Erythroblast (primary cell): ENCODE data around the gene DYNLRB1.
"Not testable (repeated sequence)": the region's sequence is repeated elsewhere in the genome, so short reads cannot be mapped to it uniquely, and the experiment has no call there.

Source experiments
- DNase-seq, 2 experiments: peaks; one replicate each; lab custom pipeline; 2025; lab: John Stamatoyannopoulos, UW
- GATA1 ChIP-seq: IDR thresholded peaks from 2 replicates; pipeline ENCODE4 v1.6.1; 2011; ENCODE audit warnings: low read depth, mild to moderate bottlenecking, control low read depth, low read length, moderate library complexity
- POLR2A ChIP-seq: IDR thresholded peaks from 2 replicates; pipeline ENCODE4 v1.6.1; 2011; ENCODE audit warnings: mild to moderate bottlenecking, low read length

Gene DYNLRB1

DNA sequence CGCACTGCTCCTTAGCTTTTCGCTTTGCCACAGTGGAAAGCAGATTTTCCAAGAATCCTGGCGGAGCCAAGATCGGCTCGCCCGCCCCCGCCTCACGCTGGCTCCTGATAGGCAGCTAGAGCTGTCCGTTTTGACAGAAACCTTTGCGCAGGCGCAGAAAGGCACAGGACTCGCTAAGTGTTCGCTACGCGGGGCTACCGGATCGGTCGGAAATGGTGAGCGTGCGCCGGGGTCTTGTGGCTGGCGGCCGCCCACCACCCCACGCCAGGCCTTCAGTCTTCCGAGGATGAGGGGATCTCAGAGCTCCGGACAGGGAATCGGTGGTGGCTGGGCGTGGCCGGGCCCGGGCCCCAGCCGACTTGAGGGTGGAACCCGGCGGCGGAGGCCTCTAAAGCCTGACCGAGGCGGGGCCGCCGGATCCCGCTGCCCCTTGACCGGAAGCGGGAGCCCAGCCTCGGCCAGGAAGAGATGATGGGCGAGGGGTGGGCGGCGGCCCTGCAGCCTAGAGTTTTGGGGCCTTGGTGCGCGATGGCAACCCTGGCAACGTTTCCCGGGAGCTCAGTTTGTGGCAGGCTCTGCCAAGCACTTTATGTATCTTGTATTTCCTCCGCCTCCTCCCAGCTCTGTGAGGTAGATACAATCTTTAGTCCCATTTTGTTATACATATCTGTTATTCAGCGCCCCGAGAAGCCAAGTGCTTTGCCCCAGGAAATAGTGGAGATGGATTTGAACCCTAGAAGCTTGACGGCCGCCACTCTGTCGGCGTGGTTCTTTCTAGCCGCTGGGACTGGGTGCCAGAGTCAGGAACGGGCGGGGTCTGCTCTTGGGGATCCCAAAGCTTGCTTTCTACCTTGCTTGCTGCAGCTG lies at the start of gene DYNLRB1:
Gene DYNLRB1, plus strand, starts transcription at position 176 of the 867 bp plus-strand sequence. Its CDS starts 37 bp downstream, at position 213.
- TF ChIP-seq POLR2A (peak; percentile 87), GATA1 (no peak)
- DNase-seq: peak; percentile 95 to 97

- TF ChIP-seq GATA1 (no peak), POLR2A (no peak)
- DNase-seq: no peak
Observed at GRCh38 chr20:34468951-34469350, 47.3 kb upstream of the DYNLRB1 start.

DNA sequence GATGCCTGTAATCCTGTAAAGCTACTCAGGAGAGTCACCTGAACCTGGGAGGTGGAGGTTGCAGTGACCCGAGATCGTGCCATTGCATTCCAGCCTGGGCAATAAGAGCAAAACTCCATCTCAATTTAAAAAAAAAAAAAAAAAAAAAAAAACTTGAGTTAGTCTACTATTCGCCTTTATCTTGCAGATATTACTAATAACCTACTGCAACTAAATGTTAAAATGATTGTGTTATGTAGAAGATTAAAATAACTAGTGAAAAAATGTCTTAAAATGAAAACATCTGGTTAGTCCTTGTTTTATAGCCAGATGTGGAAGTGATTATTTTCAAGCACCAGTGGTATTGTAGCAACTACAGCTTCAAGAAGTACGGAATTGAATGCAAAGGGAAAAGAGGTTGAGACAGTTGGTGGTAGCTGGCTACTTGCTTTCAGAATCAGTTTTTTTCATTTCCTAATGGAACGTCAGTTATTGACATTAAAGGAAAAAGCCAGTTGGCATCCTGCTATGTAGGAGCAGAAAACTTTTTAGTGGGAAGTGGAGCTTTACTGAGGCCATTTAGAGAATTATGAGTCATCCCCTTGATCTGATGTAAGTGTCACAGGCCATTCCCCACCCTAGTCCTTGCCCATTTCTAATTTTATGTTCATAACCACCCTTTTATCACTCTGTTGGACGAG lies 43.8 kb upstream of the DYNLRB1 start:
- TF ChIP-seq POLR2A (no peak), GATA1 (no peak)
- DNase-seq: peak; percentile 46 to 75

GRCh38 chr20:34473262-34473883 lies 42.8 kb upstream of the DYNLRB1 start:
- TF ChIP-seq POLR2A: no peak
- TF ChIP-seq GATA1: no peak
- DNase-seq: peak; percentile 66 to 78

DNA sequence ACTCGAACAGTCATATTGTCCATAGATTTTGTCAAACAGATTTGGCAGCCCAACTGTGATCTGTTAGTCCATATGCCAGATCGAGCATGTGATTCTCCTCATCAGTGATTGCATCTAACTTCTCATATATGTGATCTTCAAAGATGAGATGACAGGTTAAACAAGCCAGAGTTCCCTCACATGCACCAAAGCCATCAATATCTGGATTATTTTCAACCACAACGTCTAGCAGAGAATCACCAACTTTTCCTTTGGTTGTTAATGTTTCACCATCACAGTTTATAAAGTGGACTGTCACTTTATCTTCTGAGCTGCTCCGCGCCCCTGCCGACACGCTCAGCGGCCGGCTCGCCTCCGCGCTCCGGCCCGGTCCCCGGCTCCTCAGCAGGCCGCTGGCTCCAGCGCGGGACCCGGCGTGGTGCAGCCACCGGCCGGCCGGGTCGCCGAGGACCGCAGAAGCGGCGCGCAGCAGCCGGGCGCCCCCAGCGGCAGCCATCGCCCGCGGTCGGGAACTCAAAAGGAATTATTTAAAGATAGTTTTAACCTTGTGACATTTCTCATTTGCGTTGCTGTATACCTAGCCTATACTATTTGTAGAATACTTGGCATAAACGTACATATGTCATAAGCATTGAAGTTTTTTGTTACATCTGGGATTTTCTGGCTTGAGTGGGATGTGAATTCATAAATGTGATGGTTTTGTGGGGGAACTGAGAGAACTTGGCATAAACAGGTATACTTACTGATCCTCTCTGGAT lies 40.1 kb upstream of the DYNLRB1 start:
- TF ChIP-seq GATA1 (no peak), POLR2A (no peak)
- DNase-seq: peak; percentile 71 to 77

DNA sequence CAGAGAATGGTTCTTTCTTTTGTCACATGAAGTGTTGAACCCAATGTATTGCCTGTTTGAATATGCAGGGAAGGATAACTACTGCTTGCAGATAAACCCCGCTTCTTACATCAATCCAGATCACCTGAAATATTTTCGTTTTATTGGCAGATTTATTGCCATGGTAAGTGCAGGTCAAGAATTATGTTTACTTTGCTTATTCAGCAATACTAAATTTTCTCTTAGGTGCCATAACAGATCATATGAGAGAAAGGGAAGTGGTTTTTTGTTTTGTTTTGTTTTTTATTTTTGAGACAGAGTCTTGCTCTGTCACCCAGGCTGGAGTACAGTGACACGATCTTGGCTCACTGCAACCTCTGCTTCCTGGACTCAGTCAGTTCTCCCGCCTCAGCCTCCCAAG lies 36.6 kb upstream of the DYNLRB1 start:
- TF ChIP-seq POLR2A: no peak
- TF ChIP-seq GATA1: no peak
- DNase-seq: no peak

- DNase-seq: not testable (repeated sequence)
Observed at GRCh38 chr20:34482154-34482553, 34.1 kb upstream of the DYNLRB1 start.

GRCh38 chr20:34483585-34484220 lies 32.5 kb upstream of the DYNLRB1 start:
- not testable (repeated sequence) for DNase-seq

DNA sequence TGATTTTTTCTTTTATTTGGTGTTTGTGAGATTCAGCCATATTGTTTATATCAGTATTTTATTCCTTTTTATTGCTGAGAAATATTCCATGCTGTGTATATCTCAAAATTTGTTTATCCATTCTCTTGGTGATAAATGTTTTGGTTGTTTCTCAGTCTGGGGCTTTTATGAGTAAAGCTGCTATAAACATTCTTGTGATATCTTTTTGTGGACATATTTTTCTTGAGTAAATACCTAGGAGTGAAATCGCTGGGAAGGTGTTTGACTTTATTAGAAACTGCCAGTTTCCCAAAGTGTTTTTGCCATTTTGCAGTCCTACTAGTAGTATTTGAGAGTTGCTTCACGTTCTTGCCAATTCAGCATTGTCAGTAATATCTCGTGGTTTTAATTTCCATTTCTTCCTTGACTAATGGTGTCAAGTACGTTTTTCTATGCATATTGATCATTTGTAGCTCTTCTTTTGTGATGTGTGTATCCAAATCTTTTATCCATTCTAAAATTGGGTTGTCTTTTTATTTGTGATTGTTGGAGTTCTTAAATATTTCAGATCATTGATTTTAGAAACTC lies 31.1 kb upstream of the DYNLRB1 start:
- DNase-seq: no peak

GRCh38 chr20:34491226-34491931 lies 24.8 kb upstream of the DYNLRB1 start:
- peak in 1 of 2 experiments; percentile 58 for DNase-seq
- TF ChIP-seq GATA1 (no peak), POLR2A (no peak)

More for the DNA sequence above, 31.1 kb upstream of the DYNLRB1 start:
- TF ChIP-seq POLR2A (no peak), GATA1 (no peak)

- DNase-seq: no peak
- TF ChIP-seq POLR2A (no peak), GATA1 (no peak)
Observed at GRCh38 chr20:34491932-34492509, 24.2 kb upstream of the DYNLRB1 start.

- DNase-seq: no peak
- TF ChIP-seq GATA1 (no peak), POLR2A (no peak)
Observed at GRCh38 chr20:34493646-34494045, 22.6 kb upstream of the DYNLRB1 start.
